HCT116 (cell line): Measurements from ENCODE around the gene NDUFB2. TPM values are rescaled to one million over a fixed set of nuclear protein-coding genes. Genes with fewer than 3 reads are reported as not detected.

Experiments
- ATAC-seq: fragments of 200-7000 bp; cut with Tn5 transposase; 2 replicates; pipeline ENCODE4 v1.9.1; 2020; ENCODE audit warnings: mild to moderate bottlenecking, moderate library complexity
- BruUV-seq: library from RNA; stranded (reverse); fragments of 400-500 nt; replicated peaks from 2 replicates; lab custom pipeline; 2021; lab: Mats Ljungman, UMichigan
- CTCF ChIA-PET: fragments of 300-600 bp; sonication (Branson Sonifier 250); formaldehyde crosslinking; loops from one replicate; lab custom pipeline; 2021; ENCODE audit warnings: antibody characterized with exemption; lab: Charles Lee
- POLR2A ChIA-PET: fragments of 300-600, 350-600 bp; sonication (Branson Sonifier 250); formaldehyde crosslinking; loops from one replicate; lab custom pipeline; 2021; ENCODE audit warnings: antibody characterized with exemption; lab: Charles Lee
- RAD21 ChIA-PET, 2 experiments: fragments of 300-600 bp; sonication (Branson Sonifier 250); formaldehyde crosslinking; loops; one replicate each; lab custom pipeline; 2023; ENCODE audit warnings: low total read pairs in 2 of 2; ENCODE audit not compliant: uncharacterized antibody in 2 of 2, unreplicated experiment in 2 of 2, low non-redundant PET in 1 of 2; lab: Charles Lee
- DNase-seq: peaks from one replicate; pipeline ENCODE4 v3.0.0-alpha.2; 2010; ENCODE audit warnings: low read depth, low spot score
- H2AFZ ChIP-seq: fragments of 200-600 bp; shearing (Covaris generic), sonication (generic); 2 replicates; pipeline ENCODE4 v1.6.1; 2017; ENCODE audit warnings: low read depth, mixed run types, mixed read lengths, antibody characterized with exemption, low read length; ENCODE audit not compliant: poor library complexity, severe bottlenecking
- H3K27ac ChIP-seq: 2 replicates; pipeline ENCODE4 v1.5.1; 2012; ENCODE audit warnings: low read depth, low read length
- H3K27me3 ChIP-seq: fragments of 200-600 bp; sonication (generic); 2 replicates; pipeline ENCODE4 v1.6.1; 2016; ENCODE audit warnings: mixed run types, low read length, mixed read lengths; ENCODE audit not compliant: insufficient read depth
- H3K36me3 ChIP-seq, 2 experiments: fragments of 200-500 bp in 1 of 2; fragments of 200-600 bp in 1 of 2; sonication (Bioruptor generic) in 1 of 2; sonication (generic) in 1 of 2; 2 replicates each; pipeline versions ENCODE4 v1.5.1 to v1.6.1; 2014 to 2016; ENCODE audit warnings: low read length in 2 of 2, inconsistent platforms in 1 of 2, mixed read lengths in 1 of 2, mixed run types in 1 of 2; ENCODE audit not compliant: insufficient read depth in 2 of 2, control insufficient read depth in 1 of 2
- H3K4me1 ChIP-seq, 2 experiments: fragments of 200-600 bp in 1 of 2; sonication (generic) in 1 of 2; 2 replicates each; pipeline versions ENCODE4 v1.5.1 to v1.6.1; 2012 to 2017; ENCODE audit warnings: low read length in 2 of 2, inconsistent platforms in 1 of 2, mild to moderate bottlenecking in 1 of 2, mixed read lengths in 1 of 2, mixed run types in 1 of 2, moderate library complexity in 1 of 2; ENCODE audit not compliant: insufficient read depth in 2 of 2, control insufficient read depth in 1 of 2
- H3K4me2 ChIP-seq: fragments of 200-600 bp; sonication (generic); 2 replicates; pipeline ENCODE4 v1.6.1; 2017; ENCODE audit warnings: mixed run types, low read length, mixed read lengths
- H3K4me3 ChIP-seq, 2 experiments: fragments of 200-600 bp in 1 of 2; sonication (generic) in 1 of 2; replicated peaks in 1 of 2; 2 replicates each; pipeline ENCODE4 v1.5.1; 2011 to 2016; ENCODE audit warnings: low read length in 2 of 2, control low read depth in 1 of 2, low read depth in 1 of 2, mild to moderate bottlenecking in 1 of 2, mixed read lengths in 1 of 2, mixed run types in 1 of 2
- H3K79me2 ChIP-seq: fragments of 200-600 bp; sonication (generic); 2 replicates; pipeline ENCODE4 v1.6.1; 2017; ENCODE audit warnings: mild to moderate bottlenecking, mixed run types, low read length, moderate library complexity, mixed read lengths; ENCODE audit not compliant: insufficient read depth
- H3K9ac ChIP-seq: fragments of 200-600 bp; sonication (generic); 2 replicates; pipeline ENCODE4 v1.6.1; 2016; ENCODE audit warnings: low read length, mixed read lengths
- H3K9me2 ChIP-seq: fragments of 200-600 bp; sonication (generic), shearing (Covaris generic); 2 replicates; pipeline ENCODE4 v1.6.1; 2017; ENCODE audit warnings: mixed run types, mild to moderate bottlenecking, moderate library complexity; ENCODE audit not compliant: insufficient read depth
- H3K9me3 ChIP-seq, 2 experiments: fragments of 200-500 bp in 1 of 2; fragments of 200-600 bp in 1 of 2; sonication (Bioruptor generic) in 1 of 2; sonication (generic) in 1 of 2; 2 replicates each; pipeline ENCODE4 v1.6.1; 2014 to 2017; ENCODE audit warnings: low read length in 2 of 2, mixed read lengths in 2 of 2, inconsistent platforms in 1 of 2, low read depth in 1 of 2, mild to moderate bottlenecking in 1 of 2, mixed run types in 1 of 2, moderate library complexity in 1 of 2; ENCODE audit not compliant: control insufficient read depth in 1 of 2, insufficient read depth in 1 of 2
- H4K20me1 ChIP-seq: fragments of 200-600 bp; sonication (generic), shearing (Covaris generic); 2 replicates; pipeline ENCODE4 v1.6.1; 2017; ENCODE audit warnings: mixed run types, mild to moderate bottlenecking, moderate library complexity; ENCODE audit not compliant: insufficient read depth
- CEBPB ChIP-seq: IDR thresholded peaks from 2 replicates; pipeline ENCODE4 v1.6.1; 2012; ENCODE audit warnings: low read depth
- CTCF ChIP-seq, 3 experiments: fragments of 200-600 bp in 1 of 3; sonication (generic) in 1 of 3; IDR thresholded peaks in 2 of 3; conservative IDR thresholded peaks in 1 of 3; 2 replicates each; pipeline ENCODE4 v1.5.1; 2012 to 2017; ENCODE audit warnings: low read depth in 2 of 3, low read length in 2 of 3, antibody characterized with exemption in 1 of 3, borderline replicate concordance in 1 of 3, control low read depth in 1 of 3, mild to moderate bottlenecking in 1 of 3, mixed read lengths in 1 of 3, mixed run types in 1 of 3, moderate library complexity in 1 of 3; ENCODE audit not compliant: insufficient read depth in 1 of 3
- EGR1 ChIP-seq: IDR thresholded peaks from 2 replicates; pipeline ENCODE4 v1.6.1; 2012; ENCODE audit warnings: low read depth
- ELF1 ChIP-seq: IDR thresholded peaks from 2 replicates; pipeline ENCODE4 v1.6.1; 2012; ENCODE audit warnings: low read depth, borderline replicate concordance
- EZH2phosphoT487 ChIP-seq: fragments of 200-600 bp; IDR thresholded peaks from 2 replicates; pipeline ENCODE4 v1.6.1; 2018; ENCODE audit warnings: antibody characterized with exemption, borderline replicate concordance
- FOSL1 ChIP-seq: IDR thresholded peaks from 2 replicates; pipeline ENCODE4 v1.6.1; 2012; ENCODE audit warnings: low read depth
- POLR2AphosphoS5 ChIP-seq: IDR thresholded peaks from 2 replicates; pipeline ENCODE4 v1.6.1; 2011; ENCODE audit warnings: mild to moderate bottlenecking, low read depth, low read length, moderate library complexity
- SIN3A ChIP-seq: IDR thresholded peaks from 2 replicates; pipeline ENCODE4 v1.6.1; 2012; ENCODE audit warnings: low read depth
- SP1 ChIP-seq: IDR thresholded peaks from 2 replicates; pipeline ENCODE4 v1.6.1; 2012; ENCODE audit warnings: low read depth
- SRF ChIP-seq: IDR thresholded peaks from 2 replicates; pipeline ENCODE4 v1.6.1; 2012; ENCODE audit warnings: low read depth
- ZFX ChIP-seq: fragments of 450-650 bp; IDR thresholded peaks from 2 replicates; pipeline ENCODE4 v1.6.1; 2017
- ZNF274 ChIP-seq: fragments of 200-500 bp; sonication (Bioruptor generic); IDR thresholded peaks from 2 replicates; pipeline ENCODE4 v1.6.1; 2014; ENCODE audit warnings: mild to moderate bottlenecking, low read depth, low read length, inconsistent platforms
- intact Hi-C: fragments of 100-400 bp; cut with micrococcal nuclease; formaldehyde crosslinking; loops from 2 replicates; pipeline ENCODE4 v1.10.0; 2022
- total RNA-seq: library from RNA; stranded (reverse); gene quantifications from one replicate; pipeline ENCODE4 v1.2.1, GENCODE V29; 2021; ENCODE audit not compliant: unreplicated experiment
- TF ChIP-seq, protein P1 (sequence below): IDR thresholded peaks from 2 replicates; pipeline ENCODE4 v1.6.1; 2011; ENCODE audit warnings: mild to moderate bottlenecking, low read length, moderate library complexity; ENCODE audit not compliant: insufficient replicate concordance; ENCODE audit errors: extremely low read depth
- TF ChIP-seq, protein P2 (sequence below): IDR thresholded peaks from 2 replicates; pipeline ENCODE4 v1.6.1; 2012

The NDUFB2 gene
- total RNA-seq, 1 experiment from 2014 or later = 143 TPM

GRCh38 chr7:140685407-140686087 is 11.0 kb upstream of the NDUFB2 start (continued):
- TF ChIP-seq, protein P1, sequence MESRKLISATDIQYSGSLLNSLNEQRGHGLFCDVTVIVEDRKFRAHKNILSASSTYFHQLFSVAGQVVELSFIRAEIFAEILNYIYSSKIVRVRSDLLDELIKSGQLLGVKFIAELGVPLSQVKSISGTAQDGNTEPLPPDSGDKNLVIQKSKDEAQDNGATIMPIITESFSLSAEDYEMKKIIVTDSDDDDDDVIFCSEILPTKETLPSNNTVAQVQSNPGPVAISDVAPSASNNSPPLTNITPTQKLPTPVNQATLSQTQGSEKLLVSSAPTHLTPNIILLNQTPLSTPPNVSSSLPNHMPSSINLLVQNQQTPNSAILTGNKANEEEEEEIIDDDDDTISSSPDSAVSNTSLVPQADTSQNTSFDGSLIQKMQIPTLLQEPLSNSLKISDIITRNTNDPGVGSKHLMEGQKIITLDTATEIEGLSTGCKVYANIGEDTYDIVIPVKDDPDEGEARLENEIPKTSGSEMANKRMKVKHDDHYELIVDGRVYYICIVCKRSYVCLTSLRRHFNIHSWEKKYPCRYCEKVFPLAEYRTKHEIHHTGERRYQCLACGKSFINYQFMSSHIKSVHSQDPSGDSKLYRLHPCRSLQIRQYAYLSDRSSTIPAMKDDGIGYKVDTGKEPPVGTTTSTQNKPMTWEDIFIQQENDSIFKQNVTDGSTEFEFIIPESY = no peak
- no peak for TF ChIP-seq CTCF (IDR thresholded peaks at IDR 0.05 in 2 of 3, conservative IDR thresholded peaks at IDR 0.05 in 1 of 3; ENCODE audit: borderline replicate concordance in 1 of 3, insufficient read depth in 1 of 3, low read depth in 2 of 3, low read length in 2 of 3)
- no peak for TF ChIP-seq EGR1
- TF ChIP-seq ZFX = no peak
- TF ChIP-seq, protein P2, sequence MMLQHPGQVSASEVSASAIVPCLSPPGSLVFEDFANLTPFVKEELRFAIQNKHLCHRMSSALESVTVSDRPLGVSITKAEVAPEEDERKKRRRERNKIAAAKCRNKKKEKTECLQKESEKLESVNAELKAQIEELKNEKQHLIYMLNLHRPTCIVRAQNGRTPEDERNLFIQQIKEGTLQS = no peak

- Histone ChIP-seq H3K9me3 (no peaks in the 10 kb centered on the region), H3K27ac (no peak overlapping the region), H3K9me2 (no peaks in the 10 kb centered on the region), H3K36me3 (peaks cover 0 to 2% of the 10 kb centered on the region in 2 experiments; a peak in 2 of 4 replicates), H3K4me3 (no peak overlapping the region), H3K27me3 (no peaks in the 10 kb centered on the region), H3K9ac (no peak overlapping the region), H4K20me1 (no peaks in the 10 kb centered on the region), H3K79me2 (no peaks in the 10 kb centered on the region), H2AFZ (no peak overlapping the region), H3K4me1 (no peaks in the 10 kb centered on the region), H3K4me2 (no peak overlapping the region)
- DNase-seq = no peak
- ChIA-PET POLR2A (no interaction called here), CTCF (no interaction called here), RAD21 (no interaction called here)
- intact Hi-C loops = no loop called here
- no peak for ATAC-seq
- no TSS peak for BruUV-seq
- TF ChIP-seq POLR2AphosphoS5 = no peak
- no peak for TF ChIP-seq FOSL1
- TF ChIP-seq ELF1 = no peak
- TF ChIP-seq SP1 = no peak
- no peak for TF ChIP-seq CEBPB
- TF ChIP-seq SIN3A = no peak
- no peak for TF ChIP-seq SRF
- no peak for TF ChIP-seq EZH2phosphoT487
- no peak for TF ChIP-seq CTCF (IDR thresholded peaks at IDR 0.05 in 2 of 3, conservative IDR thresholded peaks at IDR 0.05 in 1 of 3; ENCODE audit: borderline replicate concordance in 1 of 3, insufficient read depth in 1 of 3, low read depth in 2 of 3, low read length in 2 of 3)
- TF ChIP-seq ZNF274 = no peak
Observed at GRCh38 chr7:140686921-140687320, 9.6 kb upstream of the NDUFB2 start.
